Measurements from ENCODE around the gene STXBP6.
"Not testable (repeated sequence)": the region's sequence is repeated elsewhere in the genome, so short reads cannot be mapped to it uniquely, and the experiment has no call there.

Gene STXBP6

DNA sequence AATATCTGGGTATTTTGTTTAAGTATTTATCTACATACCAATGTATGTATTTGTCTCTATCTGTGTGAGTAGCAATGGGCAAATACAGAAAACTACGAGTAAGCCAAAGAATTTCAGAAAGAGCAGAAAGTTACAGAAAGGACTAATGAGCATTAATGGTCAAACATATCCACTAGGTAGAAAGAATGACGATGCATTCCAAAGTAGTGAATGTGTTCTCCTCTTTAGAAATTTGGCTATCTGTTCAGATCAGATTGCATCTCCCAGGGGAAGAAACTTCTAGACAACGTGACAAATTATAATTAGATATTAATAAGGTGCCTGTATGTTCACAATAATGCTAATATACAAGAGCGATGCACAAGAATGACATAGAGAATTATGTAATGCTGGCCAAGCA lies 221.5 kb downstream of the STXBP6 start:
- DNase-seq (ENCODE audit: low read depth), result no peak

- no peak for DNase-seq (ENCODE audit: low read depth)
Observed at GRCh38 chr14:24826390-24826789, 223.6 kb downstream of the STXBP6 start.

DNA sequence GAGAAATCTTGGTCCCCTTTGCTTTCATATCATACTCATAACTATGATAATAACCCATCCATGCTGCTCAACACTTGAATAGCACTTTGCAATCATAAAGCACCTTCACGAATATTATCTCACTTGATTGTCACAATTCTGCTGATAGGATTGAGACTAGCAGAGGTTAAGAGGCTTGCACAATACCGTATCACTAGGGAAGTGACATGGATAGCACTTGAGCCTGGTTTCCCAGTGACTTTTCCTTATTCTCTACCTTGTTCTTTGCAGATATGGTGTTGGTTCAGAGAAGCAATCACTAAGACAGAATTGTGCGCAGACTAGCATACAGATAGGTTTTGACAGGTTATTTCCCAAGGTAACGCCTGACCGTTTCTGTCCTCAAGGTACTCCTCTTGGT lies 229.3 kb downstream of the STXBP6 start:
- DNase-seq (ENCODE audit: low read depth), result no peak

DNA sequence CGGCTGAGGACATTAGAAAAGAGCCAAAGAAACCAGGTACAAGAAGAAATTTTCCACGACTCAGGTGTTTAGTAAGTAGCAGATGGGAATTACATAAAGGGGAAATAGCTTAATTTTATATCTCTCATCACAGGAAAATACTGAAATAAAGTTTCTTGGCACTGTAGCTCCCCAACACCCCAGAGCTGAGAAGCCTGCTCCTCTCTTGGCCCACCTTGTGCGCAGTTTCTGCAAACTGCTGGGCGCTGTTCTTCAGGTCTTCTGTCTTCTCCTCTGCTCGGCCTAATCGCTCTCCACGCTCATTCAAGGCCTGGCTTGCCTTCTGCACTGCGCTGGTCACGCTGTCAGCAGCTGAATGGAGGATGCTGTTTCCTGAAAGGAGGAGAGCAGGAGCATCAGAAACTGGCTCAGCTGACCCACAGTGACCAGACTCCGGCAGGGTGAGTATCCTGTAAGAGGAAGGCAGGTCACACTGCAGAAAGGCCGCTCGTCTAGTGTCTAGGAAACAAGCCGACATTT lies 231.1 kb downstream of the STXBP6 start:
- no peak for DNase-seq (ENCODE audit: low read depth)

DNA sequence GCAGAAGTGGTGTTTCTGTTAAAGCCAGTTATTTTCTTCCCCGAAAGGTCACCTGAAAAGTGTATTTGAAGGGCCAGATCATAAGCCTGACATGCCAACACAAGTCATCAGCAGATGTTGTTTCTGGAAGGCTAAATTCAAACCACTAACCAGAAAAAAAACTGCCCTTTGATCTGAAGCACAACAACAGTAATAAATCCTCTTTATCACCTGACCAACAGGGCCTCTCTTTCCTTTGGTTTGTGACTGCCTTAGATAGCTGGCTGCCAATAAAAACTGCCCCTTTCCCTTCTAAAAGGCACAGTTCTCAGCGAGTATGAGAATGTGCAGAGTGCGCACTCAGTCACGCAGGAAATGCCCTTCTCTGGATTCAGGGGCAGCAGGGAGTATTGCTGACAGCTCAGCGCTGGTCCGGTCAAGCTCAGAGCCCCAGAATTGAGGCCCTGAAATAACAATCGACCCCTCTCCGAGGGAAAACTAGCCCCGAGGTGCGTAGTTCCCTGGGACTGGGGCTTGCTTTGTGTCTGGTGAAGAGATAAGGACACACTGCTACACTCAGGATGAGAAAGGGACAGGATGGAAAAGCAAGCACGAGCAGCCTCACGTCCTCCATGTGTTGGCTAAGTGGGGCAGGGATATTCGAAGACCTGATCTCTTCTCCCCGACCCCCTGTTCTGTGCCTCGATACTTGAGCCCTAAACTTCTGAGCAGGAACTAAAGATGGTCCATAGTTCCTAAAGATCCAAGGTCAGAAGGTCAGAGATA lies 231.7 kb downstream of the STXBP6 start:
- DNase-seq (ENCODE audit: low read depth), result no peak

- DNase-seq (ENCODE audit: low read depth), result no peak
Observed at GRCh38 chr14:24817212-24818057, 232.5 kb downstream of the STXBP6 start.

DNA sequence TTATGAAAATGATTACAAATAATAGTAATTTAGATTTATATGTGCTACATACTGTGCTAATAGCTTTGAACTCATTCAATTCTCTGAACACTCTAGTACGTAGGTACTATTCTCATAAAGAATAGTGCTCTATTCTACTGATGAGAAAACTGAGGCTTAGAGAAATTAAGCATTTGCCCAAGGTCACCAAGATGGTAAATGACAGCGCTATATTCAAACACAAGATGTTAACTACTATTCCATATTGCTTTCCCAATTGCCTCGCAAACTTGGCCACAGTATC lies 233.1 kb downstream of the STXBP6 start:
- no peak for DNase-seq (ENCODE audit: low read depth)

GRCh38 chr14:24816011-24816928 lies 233.7 kb downstream of the STXBP6 start:
- DNase-seq (ENCODE audit: low read depth), result no peak

DNA sequence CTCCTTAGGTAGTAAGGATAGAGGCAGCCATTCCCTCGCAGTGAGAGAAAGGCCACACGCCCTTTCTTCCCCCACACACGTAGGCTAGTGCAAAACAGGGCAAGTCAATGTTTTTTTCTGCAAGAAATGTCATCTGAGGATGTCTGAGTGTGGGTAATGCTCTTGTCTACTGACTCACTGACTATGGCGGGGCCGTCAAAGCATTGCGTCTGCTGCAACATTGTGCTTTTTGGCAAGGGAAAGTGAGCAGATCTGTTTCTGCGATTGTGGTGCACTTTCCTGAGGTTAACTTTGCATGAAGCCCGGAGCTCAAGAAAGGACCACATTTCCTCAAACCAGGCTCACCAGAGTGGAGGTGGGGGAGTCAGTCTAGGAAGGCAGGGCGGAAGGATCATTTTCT lies 234.4 kb downstream of the STXBP6 start:
- no peak for DNase-seq (ENCODE audit: low read depth)

GRCh38 chr14:24814944-24815343 lies 235.0 kb downstream of the STXBP6 start:
- DNase-seq (ENCODE audit: low read depth), result no peak

DNA sequence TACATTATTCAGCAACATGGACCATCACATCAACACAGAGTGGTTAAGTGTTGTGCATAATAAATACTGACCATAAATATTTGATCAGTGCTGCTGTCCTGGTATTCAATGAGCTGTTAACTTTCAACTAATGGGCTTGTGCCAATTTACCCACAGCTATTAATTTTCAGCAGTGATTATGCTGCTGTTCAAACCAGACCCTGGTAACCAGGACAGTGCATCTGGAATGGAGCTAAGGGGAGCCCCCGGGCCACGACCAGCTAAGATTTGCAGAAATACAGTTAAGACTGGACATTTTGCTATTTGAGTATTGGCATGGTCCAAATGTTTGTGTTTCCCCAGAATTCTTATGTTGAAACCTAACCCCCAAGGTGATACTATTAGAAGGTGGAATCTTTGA lies 235.6 kb downstream of the STXBP6 start:
- no peak for DNase-seq (ENCODE audit: low read depth)

- no peak for DNase-seq (ENCODE audit: low read depth)
Observed at GRCh38 chr14:24813819-24814259, 236.1 kb downstream of the STXBP6 start.

DNA sequence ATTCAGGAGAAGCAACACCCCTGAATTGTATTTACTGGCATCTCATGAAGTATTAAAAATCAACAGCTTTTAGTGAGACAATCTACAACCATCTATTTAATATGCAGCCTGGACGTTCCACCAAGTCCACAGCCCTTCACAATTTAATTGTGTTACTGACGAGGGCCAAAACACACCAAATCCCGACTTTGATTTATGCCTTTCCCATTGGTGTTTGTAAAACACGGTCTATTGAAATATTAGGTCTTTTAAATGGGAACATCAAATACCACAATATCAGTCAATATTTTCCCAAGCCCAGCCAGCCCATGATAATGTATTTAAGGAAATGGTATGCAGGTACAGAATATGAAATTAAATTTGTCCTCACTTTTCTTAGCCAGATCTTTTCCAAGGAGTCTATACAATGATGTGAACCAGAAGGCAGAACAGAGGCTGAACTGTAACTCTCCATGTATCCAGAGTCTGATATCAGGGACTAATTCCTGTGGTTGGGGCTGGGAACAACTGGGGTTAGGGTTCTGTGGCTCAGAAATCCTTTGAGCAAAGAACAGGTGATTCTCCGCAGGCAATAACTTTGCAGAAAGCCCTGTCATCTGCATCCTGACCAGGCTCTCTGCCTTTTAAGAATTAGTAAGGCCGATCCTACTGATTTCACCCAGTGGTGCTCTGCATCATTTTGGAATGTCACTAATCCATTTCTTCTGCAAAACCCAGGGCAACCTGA lies 236.7 kb downstream of the STXBP6 start:
- DNase-seq (ENCODE audit: low read depth), result no peak

- no peak for DNase-seq (ENCODE audit: low read depth)
Observed at GRCh38 chr14:24809135-24809534, 240.8 kb downstream of the STXBP6 start.

DNA sequence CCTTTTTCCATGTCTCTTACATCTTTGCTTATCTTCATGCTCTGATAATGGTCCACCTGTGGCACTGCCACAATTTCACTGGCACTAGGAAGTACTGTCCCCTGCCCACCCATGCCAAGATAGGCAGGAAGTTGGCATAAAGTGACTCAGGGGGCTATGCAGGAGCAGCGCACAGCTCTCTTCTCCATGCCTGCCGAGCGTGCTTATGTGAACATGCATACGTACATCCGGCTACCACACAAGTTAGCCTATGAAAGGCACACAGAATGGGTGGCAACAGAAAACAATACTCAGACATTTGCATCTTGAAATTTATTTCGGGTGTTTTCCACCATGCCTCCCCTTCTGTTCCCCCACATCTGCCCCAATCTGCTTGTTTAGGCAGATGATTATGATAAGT lies 241.5 kb downstream of the STXBP6 start:
- no peak for DNase-seq (ENCODE audit: low read depth)

DNA sequence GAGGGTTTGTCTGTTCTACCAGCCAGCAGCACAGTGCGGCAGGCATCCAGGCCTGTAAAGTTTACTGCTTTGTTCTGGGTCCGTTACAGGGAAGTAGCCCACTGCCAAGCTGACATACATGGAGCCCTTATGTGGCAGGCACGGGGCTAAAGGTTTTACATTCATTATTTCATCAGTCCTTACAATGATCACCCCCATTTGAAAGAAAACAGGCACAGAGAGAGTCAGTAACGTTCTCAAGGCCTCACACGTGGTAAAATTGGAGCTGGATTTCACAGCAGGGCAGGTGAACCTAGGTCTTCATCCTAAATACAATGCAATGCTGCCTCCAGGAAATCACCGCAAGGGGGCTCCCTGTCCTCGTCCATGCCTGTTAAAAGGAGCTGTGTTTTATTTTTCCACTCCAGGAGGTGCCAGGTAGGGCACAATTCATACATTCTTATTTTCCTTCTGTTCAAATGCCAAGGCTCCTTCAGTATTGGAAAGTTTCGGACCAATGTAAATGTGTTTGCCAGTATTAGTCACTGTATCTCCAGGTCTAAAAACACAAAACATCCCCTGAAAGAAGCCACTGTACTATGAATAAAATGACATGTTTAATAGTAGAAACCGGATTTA lies 243.8 kb downstream of the STXBP6 start:
- DNase-seq (ENCODE audit: low read depth), result no peak

- DNase-seq (ENCODE audit: low read depth), result no peak
Observed at GRCh38 chr14:24804552-24805212, 245.3 kb downstream of the STXBP6 start.

GRCh38 chr14:24803933-24804494 lies 245.9 kb downstream of the STXBP6 start:
- DNase-seq (ENCODE audit: low read depth), result no peak

GRCh38 chr14:24803426-24803825 lies 246.5 kb downstream of the STXBP6 start:
- not testable (repeated sequence) for DNase-seq (ENCODE audit: low read depth)

DNA sequence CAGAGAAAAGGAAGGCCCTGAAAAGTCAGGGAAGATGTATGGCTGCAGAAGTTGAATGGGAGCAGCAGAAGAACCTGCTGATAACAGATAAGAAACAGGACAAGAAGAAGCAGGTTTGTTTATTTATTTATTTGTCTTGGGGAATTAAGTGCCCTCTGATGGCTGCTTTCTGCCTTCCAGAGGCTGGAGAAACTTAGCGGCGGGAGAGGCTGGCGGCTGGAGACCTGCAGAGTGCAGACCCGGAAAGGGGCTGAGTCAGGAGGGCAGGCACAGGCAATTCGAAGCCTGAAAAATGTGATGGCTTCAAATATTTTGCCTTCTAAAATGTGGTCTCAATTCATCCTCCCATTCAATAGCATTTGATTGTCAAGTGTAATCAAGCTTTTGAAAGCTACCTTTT lies 247.7 kb downstream of the STXBP6 start:
- no peak for DNase-seq (ENCODE audit: low read depth)
